Peyer's patch (tissue), 4 donors: Measurements from ENCODE around the gene IHH.

ENCODE experiments used
- CTCF ChIP-seq, 6 experiments: fragments of 450-650 bp in 4 of 6; fragments of 200-600 bp in 2 of 6; sonication (generic) in 1 of 6; IDR thresholded peaks; one replicate each; pipeline ENCODE4 v1.5.1; 2017 to 2019; ENCODE audit warnings: antibody characterized with exemption in 6 of 6, mild to moderate bottlenecking in 3 of 6, moderate library complexity in 1 of 6
- POLR2A ChIP-seq, 2 donors: fragments of 450-650 bp; IDR thresholded peaks; one replicate each; pipeline ENCODE4 v1.5.1; 2017; ENCODE audit warnings: antibody characterized with exemption in 2 of 2, mild to moderate bottlenecking in 2 of 2, moderate library complexity in 2 of 2

- TF ChIP-seq CTCF (IDR thresholded peaks at IDR 0.05) (no peak), POLR2A (IDR thresholded peaks at IDR 0.05) (no peak)
Observed at GRCh38 chr2:219024059-219024458, 36.7 kb downstream of the IHH start.
